ENCODE results near the gene SLC25A4.

SLC25A4 gene

GRCh38 chr4:185119927-185120630, 23.0 kb upstream of the SLC25A4 start:
- DNase-seq (ENCODE audit: low read depth in 4 of 4, low spot score in 1 of 4), result no peak

- no peak for DNase-seq (ENCODE audit: low read depth in 4 of 4, low spot score in 1 of 4)
These were observed 22.5 kb upstream of the SLC25A4 start for GRCh38 chr4:185120631-185120946.

GRCh38 chr4:185122681-185123345, 20.3 kb upstream of the SLC25A4 start:
- no peak for DNase-seq (ENCODE audit: low read depth in 4 of 4, low spot score in 1 of 4)

GRCh38 chr4:185124006-185124405, 19.1 kb upstream of the SLC25A4 start:
- DNase-seq (ENCODE audit: low read depth in 4 of 4, low spot score in 1 of 4), result no peak

- DNase-seq (ENCODE audit: low read depth in 4 of 4, low spot score in 1 of 4), result no peak
These were observed 15.8 kb upstream of the SLC25A4 start for GRCh38 chr4:185127021-185127925.

- DNase-seq (ENCODE audit: low read depth in 4 of 4, low spot score in 1 of 4), result no peak
These were observed 14.6 kb upstream of the SLC25A4 start for GRCh38 chr4:185128272-185129119.

GRCh38 chr4:185134307-185134869, 8.7 kb upstream of the SLC25A4 start:
- DNase-seq (ENCODE audit: low read depth in 4 of 4, low spot score in 1 of 4), result no peak

GRCh38 chr4:185137233-185137925, 5.7 kb upstream of the SLC25A4 start:
- no peak for DNase-seq (ENCODE audit: low read depth in 4 of 4, low spot score in 1 of 4)

- no peak for DNase-seq (ENCODE audit: low read depth in 4 of 4, low spot score in 1 of 4)
These were observed 4.9 kb upstream of the SLC25A4 start for GRCh38 chr4:185138161-185138560.

- DNase-seq (ENCODE audit: low read depth in 4 of 4, low spot score in 1 of 4), result no peak
These were observed 3.3 kb upstream of the SLC25A4 start for GRCh38 chr4:185139736-185140135.

- no peak for DNase-seq (ENCODE audit: low read depth in 4 of 4, low spot score in 1 of 4)
These were observed 1.3 kb upstream of the SLC25A4 start for GRCh38 chr4:185141777-185142176.

GRCh38 chr4:185142564-185142911, 528 bp upstream of the SLC25A4 start:
- no peak for DNase-seq (ENCODE audit: low read depth in 4 of 4, low spot score in 1 of 4)

- DNase-seq (ENCODE audit: low read depth in 4 of 4, low spot score in 1 of 4), result no peak
These were observed 519 bp downstream of the SLC25A4 start for GRCh38 chr4:185143601-185143969.

- DNase-seq (ENCODE audit: low read depth in 4 of 4, low spot score in 1 of 4), result no peak
These were observed 1.7 kb downstream of the SLC25A4 start for GRCh38 chr4:185144601-185145240.

- no peak for DNase-seq (ENCODE audit: low read depth in 4 of 4, low spot score in 1 of 4)
These were observed 2.5 kb downstream of the SLC25A4 start for GRCh38 chr4:185145572-185145971.

- no peak for DNase-seq (ENCODE audit: low read depth in 4 of 4, low spot score in 1 of 4)
These were observed 6.3 kb downstream of the SLC25A4 start for GRCh38 chr4:185149392-185149791.

GRCh38 chr4:185151296-185151695, 8.2 kb downstream of the SLC25A4 start:
- DNase-seq (ENCODE audit: low read depth in 4 of 4, low spot score in 1 of 4), result no peak

GRCh38 chr4:185165605-185166063, 22.6 kb downstream of the SLC25A4 start:
- DNase-seq (ENCODE audit: low read depth in 4 of 4, low spot score in 1 of 4), result no peak

- no peak for DNase-seq (ENCODE audit: low read depth in 4 of 4, low spot score in 1 of 4)
These were observed 24.2 kb downstream of the SLC25A4 start for GRCh38 chr4:185167234-185167633.
